ENCODE results near the gene FAHD2A. TPM values are rescaled to one million over a fixed set of nuclear protein-coding genes. Genes with fewer than 3 reads are reported as not detected.
A peak's percentile ranks its signal among the peaks of the same experiment; 100 is the strongest.
"Not testable (repeated sequence)": the region's sequence is repeated elsewhere in the genome, so short reads cannot be mapped to it uniquely, and the experiment has no call there.

Gene FAHD2A
- total RNA-seq, 1 experiment from 2014 or later = 26.3 TPM

DNA sequence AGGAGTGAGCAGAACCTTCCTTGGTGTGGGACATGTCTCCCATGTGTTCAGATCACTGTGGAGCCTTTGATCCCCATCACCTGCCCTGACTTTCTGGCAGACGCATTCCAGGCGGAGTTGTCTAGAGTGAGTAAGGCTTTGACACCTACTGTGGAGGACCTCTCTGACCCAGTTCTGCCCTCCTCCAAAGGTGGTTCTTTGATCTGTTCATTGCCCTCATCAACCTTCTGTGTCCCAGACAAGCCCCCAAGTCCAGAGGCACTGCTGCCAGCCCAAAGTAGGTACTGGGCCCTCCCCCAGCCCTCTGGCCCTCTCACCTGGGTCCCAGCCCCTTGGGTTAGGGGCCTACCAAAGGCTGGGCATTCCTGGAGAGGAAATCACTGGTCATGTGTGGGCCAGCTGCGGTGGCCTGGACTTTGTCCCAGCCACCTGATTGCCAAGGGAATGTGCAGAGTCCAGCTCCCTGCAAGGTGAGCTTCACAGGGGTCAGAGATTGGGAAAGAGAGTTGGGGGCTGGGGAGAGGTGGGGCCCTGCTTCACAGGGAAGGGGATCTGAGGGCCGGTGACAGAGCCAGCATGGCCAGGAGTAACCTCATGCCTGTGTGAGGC lies 12.1 kb upstream of the FAHD2A start:
- no peak for DNase-seq (ENCODE audit: low read depth)

DNA sequence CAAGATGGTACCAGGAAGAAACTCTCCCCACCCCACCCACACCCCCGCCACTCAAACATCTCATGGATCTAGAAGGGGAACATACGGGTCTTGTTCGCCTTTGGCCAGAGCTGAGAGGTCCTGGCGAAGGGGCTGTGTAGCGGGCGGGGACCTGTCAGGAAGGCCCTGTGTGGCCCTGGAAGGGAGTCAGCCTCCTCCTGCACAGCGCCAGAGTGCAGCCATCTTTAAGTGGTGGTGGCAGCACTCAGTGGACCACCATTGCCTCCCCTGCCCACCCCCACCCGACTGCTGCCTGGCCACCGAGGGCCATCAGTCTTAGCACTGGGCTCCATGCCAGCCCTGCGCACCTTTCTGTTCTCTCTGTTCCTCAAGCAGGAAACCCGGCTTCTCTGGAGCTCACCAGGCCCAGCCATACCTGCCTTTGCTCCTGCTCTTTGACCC lies 11.6 kb upstream of the FAHD2A start:
- no peak for DNase-seq (ENCODE audit: low read depth)

DNA sequence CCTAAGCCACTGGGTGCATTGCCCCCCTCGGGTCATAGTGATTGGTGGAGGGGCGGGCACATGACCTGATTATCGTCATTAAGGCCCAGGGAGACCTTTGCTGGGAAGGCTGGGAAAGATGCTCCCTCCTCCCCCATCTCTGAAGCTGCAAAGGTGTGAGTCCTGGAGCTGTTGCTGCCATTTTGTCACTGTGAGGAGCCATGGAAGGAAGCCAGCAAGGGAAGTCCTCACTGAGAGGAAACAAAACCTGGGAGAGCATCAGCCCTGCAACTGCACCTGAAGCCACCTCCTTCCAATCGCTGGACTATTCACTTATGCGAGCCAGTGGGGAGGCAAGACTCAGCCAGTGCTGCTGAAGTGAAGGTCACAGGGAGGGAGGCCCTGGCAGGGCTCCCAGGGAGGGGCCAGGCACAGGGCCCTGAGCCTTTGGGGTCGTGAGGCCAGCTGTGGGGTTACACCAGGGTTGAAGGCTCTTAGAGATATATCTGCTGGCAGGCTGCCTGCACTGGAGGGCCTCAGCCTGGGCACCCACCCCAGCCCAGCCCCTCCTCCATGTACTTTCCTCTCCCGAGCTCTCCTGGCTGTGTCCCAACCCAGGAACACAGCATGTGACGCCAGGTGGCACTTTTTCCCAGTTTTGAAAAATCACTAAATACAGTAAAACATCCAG lies 10.7 kb upstream of the FAHD2A start:
- DNase-seq (ENCODE audit: low read depth) = no peak

DNA sequence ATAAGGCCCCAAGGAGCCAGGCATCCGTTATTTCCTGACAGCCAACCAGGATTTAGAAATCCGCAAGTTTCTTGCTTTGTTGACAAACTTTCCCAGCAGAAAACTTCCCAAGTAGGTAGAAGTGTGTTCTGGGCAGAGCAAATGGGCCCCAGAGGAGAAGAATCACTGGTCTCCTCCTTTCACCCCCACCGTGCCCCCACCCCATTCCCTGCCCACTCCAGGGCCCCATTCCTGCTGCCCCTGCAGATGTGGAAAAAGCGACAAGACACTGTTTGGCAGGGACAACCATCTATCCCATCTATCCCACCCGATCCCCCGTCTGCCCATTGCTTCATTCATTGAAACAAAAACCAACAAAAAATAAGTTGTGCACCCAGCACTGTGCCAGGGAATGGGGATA lies 10.2 kb upstream of the FAHD2A start:
- DNase-seq (ENCODE audit: low read depth) = no peak

DNA sequence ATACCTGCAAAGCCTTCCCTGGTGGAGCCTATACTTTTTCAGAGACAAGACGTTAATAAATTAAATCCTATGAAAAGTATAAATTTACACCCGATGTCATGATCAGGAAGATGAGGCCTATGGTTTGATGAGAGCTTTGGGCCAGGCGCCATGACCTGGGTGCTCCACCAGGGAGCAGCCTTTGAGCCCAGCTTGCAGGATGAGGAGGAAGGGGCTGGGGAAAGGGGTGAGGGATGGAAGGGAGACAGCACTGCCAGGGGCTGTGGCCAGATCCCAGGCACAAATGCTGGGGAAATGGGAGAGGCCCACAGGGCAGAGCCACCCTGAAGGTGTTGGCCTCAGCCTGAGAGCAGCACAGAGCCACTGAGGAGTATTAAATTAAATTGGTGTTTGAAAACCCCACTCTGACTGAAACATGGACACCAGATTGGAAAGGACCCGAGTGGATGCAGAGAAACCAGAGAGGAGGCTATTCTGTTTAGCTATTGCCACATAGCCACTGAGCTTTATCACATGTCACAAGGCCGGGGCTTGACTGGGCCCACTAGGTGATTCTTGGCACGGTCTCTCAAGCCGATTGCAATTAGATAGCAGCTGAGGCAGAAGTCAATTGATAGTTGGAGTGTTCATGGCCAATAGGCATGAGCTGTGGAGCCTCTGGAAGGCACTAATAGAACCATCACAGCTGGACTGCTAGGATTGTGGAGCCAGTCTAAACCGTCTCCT lies 9.6 kb upstream of the FAHD2A start:
- DNase-seq (ENCODE audit: low read depth) = no peak

DNA sequence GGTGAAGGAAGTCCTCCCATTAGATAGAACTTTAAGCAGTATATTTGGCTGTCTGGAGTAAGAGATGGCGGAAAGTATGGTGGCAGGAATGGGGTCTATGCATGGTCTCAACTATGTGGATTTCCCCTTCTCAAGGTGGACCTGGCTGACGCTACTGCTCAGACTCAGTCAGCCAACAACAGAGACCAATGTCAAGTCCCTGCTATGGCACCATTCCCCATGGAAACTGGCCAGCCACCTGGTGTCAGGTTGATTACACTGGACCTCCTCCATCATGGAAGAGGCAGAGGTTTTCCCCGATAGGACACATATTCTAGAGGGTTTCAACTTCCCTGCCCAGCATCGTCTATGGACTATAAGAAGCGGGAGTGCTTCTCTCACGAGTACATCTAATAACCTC lies 8.6 kb upstream of the FAHD2A start:
- no peak for DNase-seq (ENCODE audit: low read depth)

DNA sequence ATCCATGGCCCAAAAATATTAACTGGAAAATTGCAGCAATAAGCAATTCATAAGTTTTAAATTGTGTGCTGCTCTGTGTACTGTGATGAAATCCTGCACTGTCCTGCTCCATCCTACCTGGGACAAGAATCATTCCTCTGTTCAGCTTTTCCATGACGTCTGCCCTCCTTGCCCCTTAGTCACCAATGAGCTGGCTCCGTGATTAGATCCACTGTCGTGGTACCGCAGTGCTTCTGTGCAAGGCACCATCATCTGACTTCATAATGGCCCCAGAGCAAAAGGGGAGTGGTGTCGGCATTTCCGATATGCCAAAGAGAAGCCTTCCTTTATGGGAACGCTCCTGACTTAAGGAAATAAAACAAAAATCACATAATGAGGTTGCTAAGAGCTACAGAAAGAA lies 3.4 kb upstream of the FAHD2A start:
- DNase-seq (ENCODE audit: low read depth) = no peak

DNA sequence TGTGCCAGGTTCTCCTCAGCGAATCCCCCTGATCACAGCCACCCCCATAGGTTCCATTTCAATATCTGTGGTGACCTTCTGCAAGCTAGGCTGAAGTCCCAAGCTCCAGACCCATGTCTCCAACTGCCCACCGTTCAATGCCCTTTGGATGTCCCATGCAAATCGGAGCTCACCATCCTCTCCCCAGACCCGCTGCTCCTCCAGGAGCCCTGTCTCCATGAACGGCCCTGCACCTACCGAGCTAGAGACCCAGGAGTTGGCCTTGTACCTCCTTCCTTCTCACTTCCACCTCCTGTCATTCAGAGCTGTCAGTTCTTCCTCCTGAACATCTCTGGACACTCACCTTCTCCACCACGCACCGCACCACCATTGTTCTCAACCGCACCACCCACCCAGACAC lies 1.0 kb upstream of the FAHD2A start:
- DNase-seq (ENCODE audit: low read depth) = no peak

DNA sequence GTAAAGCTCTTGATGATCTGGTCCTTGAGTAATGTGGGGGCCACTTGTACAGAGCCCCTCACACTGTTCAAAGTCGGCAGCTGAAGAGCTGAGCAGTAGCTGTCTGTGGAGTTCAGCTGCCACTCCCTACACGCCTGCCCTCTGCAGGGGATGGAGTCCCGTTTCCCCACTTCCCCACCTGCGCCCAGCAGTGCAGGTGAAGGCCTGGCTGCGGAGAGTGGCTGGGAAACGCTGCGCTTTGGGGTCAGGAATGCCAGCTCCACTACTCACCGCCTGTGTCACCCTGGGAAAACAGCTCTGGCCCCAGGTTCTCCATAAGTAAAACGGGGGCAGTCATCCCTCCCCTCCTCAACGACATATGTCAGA lies 521 bp upstream of the FAHD2A start:
- not testable (repeated sequence) for DNase-seq (ENCODE audit: low read depth)

DNA sequence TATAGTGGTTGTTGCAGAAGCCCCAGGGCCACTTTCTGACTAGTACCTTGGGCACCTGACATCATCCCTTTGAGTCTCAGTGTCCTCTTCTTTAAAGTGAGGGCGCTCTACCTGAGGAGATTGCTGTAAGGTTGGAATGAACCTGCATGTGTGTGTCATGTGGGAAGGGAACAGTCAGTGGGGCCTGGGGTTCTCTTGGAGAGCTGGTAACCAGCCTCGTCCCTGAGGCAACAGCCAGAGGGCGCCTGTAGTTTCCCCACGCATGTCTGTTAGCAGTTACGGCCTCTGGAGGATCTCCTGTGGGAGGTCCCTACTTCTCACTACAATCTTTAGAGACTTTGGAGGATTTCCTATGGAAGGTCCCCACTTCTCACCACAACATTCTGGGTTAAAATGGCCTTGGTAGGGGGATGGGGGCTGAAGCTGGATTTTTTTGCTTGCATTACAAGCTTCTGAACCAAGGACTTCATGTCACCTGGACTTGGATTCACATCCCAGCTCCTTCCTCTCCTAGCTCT lies 755 bp downstream of the FAHD2A start:
- DNase-seq (ENCODE audit: low read depth) = peak; percentile 34

DNA sequence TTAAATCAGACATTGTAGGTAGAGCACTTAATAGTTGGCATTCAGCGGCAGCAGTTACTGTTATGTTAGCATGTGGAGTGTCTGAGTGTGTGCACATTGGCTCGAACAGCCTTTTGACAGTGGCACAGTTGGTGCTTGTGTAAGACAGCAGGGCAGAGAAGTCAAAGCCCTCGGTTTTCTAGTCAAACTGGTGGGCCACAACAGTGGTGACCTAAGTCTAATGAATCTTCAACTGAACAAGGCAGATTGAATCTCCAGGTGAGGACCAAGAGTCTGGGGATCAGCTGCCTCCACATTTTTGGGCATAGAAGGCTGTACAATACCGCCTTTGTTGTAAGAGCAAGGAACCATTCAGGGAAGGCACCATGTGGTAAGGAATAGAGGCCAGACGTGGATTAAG lies 1.3 kb downstream of the FAHD2A start:
- not testable (repeated sequence) for DNase-seq (ENCODE audit: low read depth)

DNA sequence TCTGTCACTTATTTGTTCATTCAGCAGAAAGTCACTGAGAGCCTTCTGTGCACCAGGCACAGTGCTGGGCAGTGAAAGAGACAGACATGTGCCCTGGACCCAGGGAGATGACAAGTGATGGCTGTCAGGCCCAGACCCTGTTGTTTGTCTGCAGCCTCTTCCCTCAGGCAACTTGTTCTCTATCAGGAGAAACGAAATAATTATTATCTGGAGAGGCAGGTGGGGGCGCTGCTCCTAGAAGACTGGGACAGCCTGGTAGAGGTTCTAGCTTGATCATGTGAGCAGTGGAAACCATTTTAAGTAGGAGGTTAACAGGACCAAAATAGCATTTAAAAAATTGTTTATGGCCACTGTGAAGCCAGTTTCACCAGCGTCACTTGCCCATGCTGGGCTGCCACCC lies 2.2 kb downstream of the FAHD2A start:
- DNase-seq (ENCODE audit: low read depth) = not testable (repeated sequence)

DNA sequence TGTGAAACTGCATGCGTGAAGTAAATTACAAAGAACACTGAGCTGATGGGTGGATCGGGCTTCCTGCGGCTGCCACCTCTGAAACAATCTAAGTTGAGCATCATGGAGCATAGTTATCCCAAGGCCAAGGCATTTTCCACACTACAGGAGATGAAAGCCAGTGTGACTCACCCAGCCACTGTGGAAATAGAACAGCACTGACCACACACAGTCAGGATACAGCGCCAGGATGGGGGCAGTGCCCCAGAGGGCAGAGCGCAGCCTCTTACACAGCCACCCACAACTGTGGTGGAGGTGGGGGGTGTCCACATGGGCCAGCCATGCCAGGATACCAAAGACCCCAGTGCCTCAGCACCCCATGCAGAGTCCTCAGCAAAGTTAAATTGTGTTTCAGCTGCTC lies 8.7 kb downstream of the FAHD2A start:
- DNase-seq (ENCODE audit: low read depth) = peak; percentile 87

DNA sequence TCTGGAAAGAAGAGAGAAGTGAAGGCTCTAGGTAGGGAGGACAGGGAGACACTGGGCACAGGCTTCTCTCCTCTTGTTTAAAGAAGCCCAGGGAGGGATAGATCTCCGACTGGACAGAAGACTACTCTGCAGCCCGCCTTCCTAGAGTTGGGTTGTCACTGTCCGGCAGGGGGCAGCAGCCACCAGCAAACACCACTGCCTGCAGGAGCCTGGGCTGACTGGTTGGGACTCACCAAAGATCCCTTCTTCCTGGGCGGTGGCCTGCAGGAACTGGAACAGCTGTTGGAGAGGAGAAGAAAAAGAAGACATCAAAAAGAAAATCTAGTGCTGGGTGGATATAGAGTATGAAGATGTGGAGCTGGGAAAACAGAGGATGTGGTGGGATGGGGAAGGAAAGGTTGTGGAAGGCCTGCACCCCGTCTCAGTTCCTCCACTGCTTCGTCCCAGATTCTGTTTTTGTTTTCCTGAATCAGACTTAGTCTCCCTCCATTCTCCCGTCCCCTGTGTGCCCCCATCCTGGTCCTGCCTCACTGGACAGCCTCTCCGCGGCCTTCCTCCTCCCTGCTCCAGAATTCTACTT lies 11.6 kb downstream of the FAHD2A start:
- DNase-seq (ENCODE audit: low read depth) = peak; percentile 80

DNA sequence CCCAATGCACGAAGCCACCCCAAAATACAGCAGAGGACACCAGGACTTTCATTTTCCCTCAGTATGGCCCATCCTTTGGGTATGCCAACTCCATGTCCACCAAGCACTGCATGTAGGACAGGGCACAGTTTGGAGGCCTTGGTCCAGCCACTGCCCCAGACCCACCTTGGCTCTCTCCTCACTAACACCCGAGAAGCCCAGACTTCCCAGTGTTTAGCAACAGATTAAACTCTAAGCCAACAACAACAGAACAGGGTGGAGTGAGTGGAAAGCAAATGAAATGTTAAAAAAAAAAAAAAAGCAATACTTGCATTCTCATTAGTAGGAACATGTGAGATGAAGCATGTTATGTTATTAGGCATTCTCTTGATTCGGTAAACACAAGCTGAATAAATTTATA lies 12.6 kb downstream of the FAHD2A start:
- DNase-seq (ENCODE audit: low read depth) = not testable (repeated sequence)

DNA sequence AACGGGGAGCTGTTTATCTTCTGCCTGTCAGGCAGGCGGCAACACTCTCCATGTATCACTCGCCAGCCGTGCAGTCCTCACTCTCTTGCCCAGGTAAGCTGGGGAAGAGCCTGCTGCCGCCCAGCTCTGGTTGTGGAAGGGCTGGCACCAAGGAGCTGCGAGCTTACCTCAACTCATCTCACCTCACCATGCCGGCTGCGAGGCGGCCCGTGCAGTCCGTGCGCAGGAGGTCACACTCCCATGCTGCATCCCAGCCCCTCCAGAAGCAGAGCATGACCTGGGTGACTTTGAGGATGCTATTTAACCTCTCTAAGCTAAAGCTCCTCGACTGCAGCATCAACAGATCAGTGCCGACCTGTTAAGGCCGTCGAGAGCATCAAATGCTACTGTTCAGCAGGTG lies 13.1 kb downstream of the FAHD2A start:
- DNase-seq (ENCODE audit: low read depth) = not testable (repeated sequence)

DNA sequence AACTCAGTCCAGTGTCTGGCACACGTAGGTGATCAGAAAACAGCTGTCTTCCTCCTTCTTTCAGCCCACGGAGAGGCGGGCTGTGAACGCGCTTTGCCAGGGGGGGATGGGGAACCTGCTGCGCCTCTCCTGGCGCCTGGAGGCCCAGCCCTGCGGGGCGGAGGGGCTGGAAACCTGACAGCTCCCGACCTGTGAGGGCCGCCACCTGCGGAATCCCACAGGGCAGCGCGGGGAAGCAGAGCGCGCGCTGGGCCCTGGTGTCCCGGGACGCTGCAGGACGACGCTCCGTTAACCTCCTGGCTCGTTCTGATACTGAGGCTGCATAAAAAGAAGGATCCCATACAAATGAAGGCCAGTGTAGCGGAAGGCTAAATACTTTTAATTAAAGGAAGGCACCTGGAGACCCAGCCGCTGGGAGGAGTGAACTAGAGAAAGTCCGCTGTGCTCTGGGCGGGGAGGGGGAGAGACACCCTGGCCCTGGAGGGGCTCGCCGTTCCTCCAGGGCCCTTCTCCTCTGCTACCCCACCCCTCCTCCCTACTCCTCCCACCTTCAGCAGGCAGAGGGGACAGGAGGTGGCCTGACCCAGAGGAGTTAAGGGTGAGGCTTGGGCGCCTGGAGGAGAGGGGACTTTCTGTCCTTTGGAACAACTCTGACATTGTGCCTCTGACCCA lies 24.8 kb downstream of the FAHD2A start:
- not testable (repeated sequence) for DNase-seq (ENCODE audit: low read depth)

DNA sequence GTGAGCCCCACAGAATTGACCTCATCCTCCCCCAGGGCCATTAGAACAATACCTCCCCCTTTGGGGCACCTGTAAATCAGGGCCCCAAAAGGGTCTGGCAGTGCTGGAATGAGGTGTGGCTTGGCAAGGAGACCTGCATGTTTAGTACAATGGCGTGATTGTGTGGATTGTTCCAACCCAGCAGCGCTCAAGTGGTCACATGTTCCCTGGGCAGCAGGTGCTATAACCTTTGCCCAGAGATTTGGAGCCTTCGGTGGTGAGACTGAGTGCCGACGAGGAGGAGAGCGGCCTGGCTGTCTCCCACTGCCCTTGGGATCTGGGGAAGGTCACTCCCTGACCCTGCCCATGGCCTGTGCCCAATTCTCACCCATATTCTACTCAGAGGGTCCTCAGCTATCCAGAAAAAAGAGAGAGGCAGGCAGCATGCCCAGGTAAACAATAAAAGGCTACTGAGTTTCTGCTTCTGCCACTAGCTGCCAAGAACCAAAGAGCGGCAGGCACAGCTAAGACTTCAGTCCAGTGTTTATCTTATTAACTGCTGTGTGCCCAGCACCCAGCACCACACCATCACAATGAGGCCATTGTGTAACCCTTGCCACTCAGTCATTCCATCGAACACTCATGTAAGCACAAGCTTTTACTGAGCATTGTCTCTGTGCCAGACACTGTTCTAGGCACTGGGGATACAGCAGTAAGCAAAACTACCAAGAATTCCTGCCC lies 27.4 kb downstream of the FAHD2A start:
- DNase-seq (ENCODE audit: low read depth) = not testable (repeated sequence)

DNA sequence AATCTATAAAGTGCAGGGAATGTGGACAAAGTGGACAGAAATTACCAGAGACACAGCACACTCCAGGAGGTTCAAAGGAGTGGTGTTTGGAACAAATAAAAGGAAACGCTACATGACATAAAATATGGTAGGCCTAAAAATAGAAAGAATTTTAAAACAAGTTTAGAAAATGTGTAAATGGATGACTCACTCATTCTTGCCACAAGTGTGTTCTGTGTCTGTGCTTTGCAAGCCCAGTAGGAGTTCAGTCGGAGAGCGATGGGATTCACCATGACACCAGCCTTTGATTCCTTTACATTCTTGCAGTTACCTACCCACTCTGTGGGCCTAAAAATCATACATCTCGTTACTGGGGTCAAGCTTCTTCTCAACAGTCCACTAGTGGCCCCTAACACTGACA lies 30.9 kb downstream of the FAHD2A start:
- not testable (repeated sequence) for DNase-seq (ENCODE audit: low read depth)

DNA sequence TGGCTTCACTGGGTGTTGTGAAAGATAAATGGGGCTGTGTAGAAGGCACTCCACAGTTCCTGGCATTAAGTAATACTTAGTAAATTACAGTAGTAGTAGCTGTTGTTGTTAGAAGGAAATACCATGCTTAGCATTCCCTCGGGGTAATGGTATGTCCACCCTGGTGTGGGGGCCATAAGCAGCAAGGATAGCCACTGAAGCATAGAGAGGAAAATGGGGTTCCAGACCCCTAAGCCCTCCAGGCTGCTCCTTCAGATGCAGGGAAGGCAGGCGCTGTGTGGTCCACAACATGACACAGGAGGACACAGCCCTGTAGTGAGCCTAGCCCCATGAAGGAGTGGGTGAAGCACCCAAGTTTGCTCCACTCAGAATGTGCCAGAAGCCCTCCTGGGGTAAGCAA lies 31.5 kb downstream of the FAHD2A start:
- not testable (repeated sequence) for DNase-seq (ENCODE audit: low read depth)

DNA sequence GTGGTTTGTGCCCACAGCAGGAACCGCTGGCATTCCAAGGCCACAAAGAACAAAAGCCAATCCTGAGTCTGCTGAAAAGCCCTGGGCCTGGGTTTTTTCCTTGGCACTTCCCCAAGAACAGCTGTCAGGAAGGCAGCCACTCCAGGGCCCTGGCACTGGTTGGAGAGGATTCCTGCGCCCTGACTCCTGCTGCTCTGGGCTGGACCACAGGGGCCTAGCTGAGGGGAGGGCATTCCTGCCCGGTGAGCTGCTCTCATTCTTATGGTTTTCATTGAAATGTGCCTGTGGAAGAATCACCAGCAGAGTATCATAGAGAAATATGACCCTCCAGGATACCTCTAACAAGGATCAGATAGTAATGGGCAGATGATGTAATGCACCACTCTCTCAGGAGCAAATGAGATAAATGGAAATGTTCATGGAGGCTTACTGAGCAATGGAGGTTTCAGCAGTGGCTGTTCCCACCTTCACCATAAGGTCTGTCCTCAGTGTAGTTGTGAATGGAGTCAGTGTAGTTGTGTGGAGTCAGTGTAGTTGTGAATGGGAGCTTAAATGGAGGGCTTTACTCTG lies 32.1 kb downstream of the FAHD2A start:
- DNase-seq (ENCODE audit: low read depth) = peak; percentile 85
